Liver (tissue), 9 donors: Measurements from ENCODE around the gene ST6GALNAC3. TPM values are rescaled to one million over a fixed set of nuclear protein-coding genes. Genes with fewer than 3 reads are reported as not detected.

ENCODE experiments used
- DNase-seq: peaks from one replicate; pipeline ENCODE4 v3.0.0-alpha.2; 2017; ENCODE audit warnings: low spot score
- H3K27ac ChIP-seq, 2 donors: one replicate each; pipeline ENCODE4 v1.7.0; 2013; ENCODE audit warnings: inconsistent platforms in 2 of 2, low read length in 2 of 2, control low read depth in 1 of 2, low read depth in 1 of 2, mild to moderate bottlenecking in 1 of 2
- H3K27me3 ChIP-seq, 4 donors: one replicate each; pipeline versions ENCODE4 v1.6.1 to v1.7.0; 2013; ENCODE audit warnings: low read length in 3 of 4, inconsistent platforms in 1 of 4, mild to moderate bottlenecking in 1 of 4, moderate library complexity in 1 of 4; ENCODE audit not compliant: control insufficient read depth in 4 of 4, insufficient read depth in 4 of 4
- H3K36me3 ChIP-seq, 4 donors: one replicate each; pipeline versions ENCODE4 v1.6.1 to v1.7.0; 2013; ENCODE audit warnings: low read length in 3 of 4, mild to moderate bottlenecking in 3 of 4, low read depth in 1 of 4, moderate library complexity in 1 of 4; ENCODE audit not compliant: control insufficient read depth in 4 of 4, insufficient read depth in 3 of 4
- H3K4me1 ChIP-seq, 4 donors: one replicate each; pipeline versions ENCODE4 v1.6.1 to v1.7.0; 2013; ENCODE audit warnings: low read length in 3 of 4, mild to moderate bottlenecking in 3 of 4, moderate library complexity in 1 of 4; ENCODE audit not compliant: control insufficient read depth in 4 of 4, insufficient read depth in 4 of 4
- H3K4me3 ChIP-seq, 3 donors: one replicate each; pipeline versions ENCODE4 v1.6.1 to v1.7.0; 2013; ENCODE audit warnings: low read length in 3 of 3, control low read depth in 1 of 3, low read depth in 1 of 3, mild to moderate bottlenecking in 1 of 3
- H3K9ac ChIP-seq, 2 donors: one replicate each; pipeline ENCODE4 v1.7.0; 2013; ENCODE audit warnings: low read length in 2 of 2, mild to moderate bottlenecking in 2 of 2, moderate library complexity in 2 of 2, control low read depth in 1 of 2, low read depth in 1 of 2
- H3K9me3 ChIP-seq, 4 donors: one replicate each; pipeline versions ENCODE4 v1.6.1 to v1.7.0; 2013; ENCODE audit warnings: low read length in 3 of 4; ENCODE audit not compliant: control insufficient read depth in 4 of 4
- CTCF ChIP-seq: fragments of 150-350 bp; IDR thresholded peaks from 2 replicates; pipeline ENCODE4 v1.5.1; 2017; ENCODE audit warnings: improper control_type of control experiment, low read depth, low read length; ENCODE audit not compliant: missing input control
- FOXA1 ChIP-seq: IDR thresholded peaks from 2 replicates; pipeline ENCODE4 v1.6.1; 2016; ENCODE audit warnings: antibody characterized with exemption
- FOXA2 ChIP-seq: IDR thresholded peaks from 2 replicates; pipeline ENCODE4 v1.6.1; 2016; ENCODE audit warnings: antibody characterized with exemption
- GABPA ChIP-seq, 2 donors: IDR thresholded peaks in 1 of 2; conservative IDR thresholded peaks in 1 of 2; 2 replicates each; pipeline ENCODE4 v1.6.1; 2016; ENCODE audit warnings: antibody characterized with exemption in 2 of 2, mild to moderate bottlenecking in 1 of 2, moderate library complexity in 1 of 2
- HNF4A ChIP-seq, 2 donors: conservative IDR thresholded peaks; 2 replicates each; pipeline ENCODE4 v1.6.1; 2016; ENCODE audit warnings: antibody characterized with exemption in 2 of 2, mild to moderate bottlenecking in 2 of 2
- HNF4G ChIP-seq: IDR thresholded peaks from 2 replicates; pipeline ENCODE4 v1.6.1; 2016; ENCODE audit warnings: antibody characterized with exemption
- JUND ChIP-seq, 2 donors: IDR thresholded peaks; 2 replicates each; pipeline ENCODE4 v1.6.1; 2016; ENCODE audit warnings: antibody characterized with exemption in 2 of 2
- MAX ChIP-seq: IDR thresholded peaks from 2 replicates; pipeline ENCODE4 v1.6.1; 2016; ENCODE audit warnings: antibody characterized with exemption
- NR2F2 ChIP-seq: IDR thresholded peaks from 2 replicates; pipeline ENCODE4 v1.6.1; 2016; ENCODE audit warnings: antibody characterized with exemption
- RAD21 ChIP-seq, 2 donors: IDR thresholded peaks; 2 replicates each; pipeline ENCODE4 v1.6.1; 2016; ENCODE audit warnings: antibody characterized with exemption in 2 of 2, mild to moderate bottlenecking in 2 of 2
- REST ChIP-seq: IDR thresholded peaks from 2 replicates; pipeline ENCODE4 v1.6.1; 2016; ENCODE audit warnings: antibody characterized with exemption, mild to moderate bottlenecking
- RXRA ChIP-seq, 2 donors: IDR thresholded peaks; 2 replicates each; pipeline ENCODE4 v1.6.1; 2017 to 2018; ENCODE audit warnings: antibody characterized with exemption in 2 of 2, mild to moderate bottlenecking in 1 of 2
- SP1 ChIP-seq: IDR thresholded peaks from 2 replicates; pipeline ENCODE4 v1.6.1; 2018; ENCODE audit warnings: antibody characterized with exemption, mild to moderate bottlenecking
- TAF1 ChIP-seq: conservative IDR thresholded peaks from 2 replicates; pipeline ENCODE4 v1.6.1; 2016; ENCODE audit warnings: antibody characterized with exemption, mild to moderate bottlenecking
- YY1 ChIP-seq: IDR thresholded peaks from 2 replicates; pipeline ENCODE4 v1.6.1; 2016; ENCODE audit warnings: antibody characterized with exemption, mild to moderate bottlenecking
- ZBTB33 ChIP-seq: IDR thresholded peaks from 2 replicates; pipeline ENCODE4 v1.6.1; 2016; ENCODE audit warnings: antibody characterized with exemption
- WGBS: extraction: QIAGEN DNeasy Blood & Tissue Kit; methylation state at CpG from one replicate; pipeline ENCODE4 v1.1.7; 2013; 5-methylcytosine and 5-hydroxymethylcytosine counted together
- polyA plus RNA-seq, 2 donors: library from polyadenylated mRNA; stranded (reverse) in 1 of 2; unstranded in 1 of 2; fragments of 200-250 nt in 1 of 2; fragments of >200 nt in 1 of 2; fragmentation: Nextera tagmentation in 1 of 2; extraction: Ambion mirVana in 1 of 2; gene quantifications; one replicate each; pipeline versions ENCODE4 v1.2.1 to v1.2.3, GENCODE V29; 2013 to 2015
- total RNA-seq, 2 donors: library from RNA; depleted of rRNA; stranded (reverse); fragments of >200 nt; gene quantifications; one replicate each; pipeline ENCODE4 v1.2.3, GENCODE V29; 2014
- TF ChIP-seq, protein P1 (sequence below): IDR thresholded peaks from 2 replicates; pipeline ENCODE4 v1.6.1; 2016; ENCODE audit warnings: antibody characterized with exemption
- donor health status: healthy.
- donor health status: healthy.
- donor health status: healthy.
- donor health status: healthy.
- donor health status: healthy.

Gene ST6GALNAC3
- total and polyA plus RNA-seq, 4 donors: 1.2 to 5.0 (median 3.2) TPM

DNA sequence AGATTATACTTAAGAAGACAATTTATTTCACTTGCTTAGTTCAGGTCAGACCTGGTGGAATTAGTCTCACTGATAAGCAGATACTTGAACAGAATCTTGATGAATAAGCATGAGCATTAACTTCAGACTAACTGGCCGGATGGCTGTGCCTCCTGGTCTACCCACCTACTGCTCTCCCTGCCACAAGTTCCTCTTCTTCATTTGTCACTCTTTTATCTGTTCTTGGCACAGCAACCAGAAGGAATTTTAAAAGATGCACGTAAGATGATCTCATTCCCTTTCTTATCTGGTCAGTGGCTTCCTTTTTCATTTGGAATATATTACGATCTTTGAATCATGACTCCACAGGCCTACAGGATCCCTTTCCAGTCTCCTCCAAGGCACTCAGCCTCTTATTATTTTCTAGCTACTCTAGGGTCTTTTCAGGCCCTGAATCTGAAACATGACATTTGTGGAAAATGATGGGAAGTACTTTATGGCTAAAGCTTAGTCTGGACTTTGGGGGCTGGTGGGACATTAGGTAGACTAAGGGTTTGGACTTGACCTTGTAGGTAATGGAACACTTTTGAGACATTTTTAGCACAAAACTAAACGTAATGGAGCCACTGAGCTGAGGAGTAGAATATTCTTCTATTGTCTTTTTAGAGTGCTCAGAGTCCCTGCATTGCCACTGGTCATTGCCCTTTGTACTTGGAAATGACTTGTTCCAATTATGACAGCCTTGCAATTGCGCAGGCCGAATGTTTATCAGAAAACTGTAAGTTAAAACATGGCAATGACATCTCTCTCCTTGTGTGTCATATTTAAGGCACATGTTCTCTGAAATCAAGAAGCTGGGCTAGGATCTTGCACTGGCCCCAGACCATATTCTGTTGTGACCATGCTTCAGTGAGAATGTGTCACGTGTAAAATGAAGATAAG is 16.0 kb downstream of the ST6GALNAC3 start:
- DNase-seq: no peak
- peaks cover 0 to 3% (median 0%) of the 10 kb centered on the region in 4 donors for H3K27me3 ChIP-seq
- H3K27ac ChIP-seq: no peak overlapping the region
- no peaks in the 10 kb centered on the region for H3K4me1 ChIP-seq
- TF ChIP-seq RAD21 (IDR thresholded peaks at IDR 0.05) (no peak), ZBTB33 (no peak), NR2F2 (no peak), CTCF (no peak), GABPA (IDR thresholded peaks at IDR 0.05 in 1 of 2, conservative IDR thresholded peaks at IDR 0.05 in 1 of 2) (no peak), TAF1 (no peak), FOXA1 (no peak), SP1 (no peak)
- TF ChIP-seq, protein P1, sequence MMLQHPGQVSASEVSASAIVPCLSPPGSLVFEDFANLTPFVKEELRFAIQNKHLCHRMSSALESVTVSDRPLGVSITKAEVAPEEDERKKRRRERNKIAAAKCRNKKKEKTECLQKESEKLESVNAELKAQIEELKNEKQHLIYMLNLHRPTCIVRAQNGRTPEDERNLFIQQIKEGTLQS: no peak
- 60% methylated on average over 7 of the region's 7 CpGs for WGBS
- H3K36me3 ChIP-seq: no peaks in the 10 kb centered on the region
- H3K9me3 ChIP-seq: no peaks in the 10 kb centered on the region
- H3K4me3 ChIP-seq: no peak overlapping the region
- H3K9ac ChIP-seq: no peak overlapping the region

- WGBS: 76% methylated on average over 3 of the region's 3 CpGs
These were observed 18.3 kb downstream of the ST6GALNAC3 start for GRCh38 chr1:76092812-76093211.

More at GRCh38 chr1:76092812-76093211, 18.3 kb downstream of the ST6GALNAC3 start:
- Histone ChIP-seq H3K4me3 (no peak overlapping the region), H3K4me1 (no peaks in the 10 kb centered on the region), H3K27ac (no peak overlapping the region), H3K27me3 (peaks cover 0 to 3% (median 0%) of the 10 kb centered on the region in 4 donors), H3K36me3 (no peaks in the 10 kb centered on the region), H3K9me3 (no peaks in the 10 kb centered on the region), H3K9ac (no peak overlapping the region)
- TF ChIP-seq ZBTB33: no peak
- no peak for TF ChIP-seq HNF4A (conservative IDR thresholded peaks at IDR 0.05)
- no peak for TF ChIP-seq RXRA (IDR thresholded peaks at IDR 0.05)
- TF ChIP-seq YY1: no peak
- no peak for TF ChIP-seq RAD21 (IDR thresholded peaks at IDR 0.05)
- TF ChIP-seq REST: no peak
- no peak for TF ChIP-seq NR2F2
- no peak for TF ChIP-seq FOXA2
- TF ChIP-seq SP1: no peak
- TF ChIP-seq TAF1: no peak
- no peak for TF ChIP-seq MAX
- TF ChIP-seq GABPA (IDR thresholded peaks at IDR 0.05 in 1 of 2, conservative IDR thresholded peaks at IDR 0.05 in 1 of 2): no peak
- TF ChIP-seq JUND (IDR thresholded peaks at IDR 0.05): no peak
- TF ChIP-seq HNF4G: no peak
- TF ChIP-seq, protein P1: no peak
- DNase-seq: no peak
